GM19240 (cell line): ENCODE measurements around the gene BRD7.
"Not testable (repeated sequence)": the region's sequence is repeated elsewhere in the genome, so short reads cannot be mapped to it uniquely, and the experiment has no call there.

Experiments used
- DNase-seq: peaks from one replicate; pipeline ENCODE4 v3.0.0; 2011; ENCODE audit warnings: low spot score; ENCODE audit not compliant: insufficient read length

BRD7 gene

DNA sequence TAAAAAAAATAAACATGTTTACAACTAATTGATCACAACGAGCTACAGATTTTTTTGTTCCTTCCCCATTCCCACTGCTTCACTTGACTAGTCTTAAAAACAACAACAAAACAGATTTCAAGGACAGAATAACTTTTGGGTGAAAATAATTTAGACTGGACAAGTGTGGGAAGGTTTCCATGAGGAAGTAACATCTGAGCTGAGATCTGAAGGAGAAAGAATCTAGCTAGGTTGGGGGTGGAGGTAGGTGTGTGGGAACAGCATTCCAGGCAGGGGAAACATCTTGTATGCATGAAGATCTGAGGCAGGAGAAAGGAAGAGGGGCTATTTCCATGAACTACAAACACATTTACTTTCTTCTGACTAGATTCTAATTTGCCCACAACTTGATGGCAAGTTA is 9.2 kb downstream of the BRD7 start:
- DNase-seq, result no peak

DNA sequence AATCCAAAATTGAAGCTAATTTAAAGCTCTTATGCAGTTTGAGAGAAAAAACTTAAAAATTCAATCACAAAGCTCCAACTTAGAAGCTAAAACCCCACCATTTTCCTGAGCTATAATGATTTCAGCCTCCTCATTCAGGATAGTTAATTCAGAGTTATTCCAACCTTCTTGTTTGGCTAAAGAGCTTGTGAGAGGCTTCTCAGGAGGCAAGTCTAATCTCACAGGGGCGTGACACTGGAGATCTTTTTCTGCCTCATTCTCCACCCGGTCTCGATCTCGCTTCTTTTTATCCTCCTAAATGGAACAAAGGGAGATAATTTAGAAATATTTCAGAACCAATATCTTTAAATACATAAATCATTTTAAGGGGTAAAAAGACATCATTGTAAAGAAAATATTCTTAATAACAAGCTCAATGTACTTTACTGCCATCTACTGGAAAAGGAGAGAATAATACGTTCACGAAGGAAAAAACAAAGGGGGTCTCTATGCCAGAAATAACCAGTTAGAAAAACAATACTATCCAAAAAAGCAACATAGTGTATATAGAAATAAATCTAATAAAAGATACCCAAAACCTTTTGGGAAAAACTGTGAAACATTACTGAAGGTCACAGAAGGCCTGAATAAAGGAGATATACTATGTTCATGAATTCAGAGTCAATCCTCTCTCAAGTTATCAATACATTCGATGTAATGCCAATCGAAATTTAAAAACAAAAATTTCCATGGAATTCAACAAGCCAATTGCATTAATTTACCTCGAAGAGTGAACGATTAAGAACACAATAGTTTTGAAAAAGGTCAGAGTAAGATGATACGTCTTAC is 13.9 kb downstream of the BRD7 start:
- DNase-seq, result no peak

DNA sequence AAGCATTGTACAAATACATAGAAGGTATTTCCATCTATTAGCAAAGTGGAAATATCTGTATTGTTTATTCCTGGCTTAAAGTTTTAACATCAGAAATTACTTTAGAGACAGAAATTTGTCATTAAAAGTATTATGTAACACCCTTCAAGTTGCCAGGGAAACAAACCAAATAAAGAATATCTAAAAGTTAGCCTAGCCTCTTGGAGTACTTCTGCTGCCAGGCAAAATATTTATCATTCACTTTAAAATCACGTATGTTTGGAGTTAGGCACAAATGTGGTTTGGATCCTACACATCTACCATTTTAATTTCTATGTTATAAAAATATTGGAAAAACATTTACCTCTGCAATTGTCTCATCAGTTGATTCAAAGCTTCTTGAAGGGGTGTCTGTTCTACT is 14.7 kb downstream of the BRD7 start:
- no peak for DNase-seq

DNA sequence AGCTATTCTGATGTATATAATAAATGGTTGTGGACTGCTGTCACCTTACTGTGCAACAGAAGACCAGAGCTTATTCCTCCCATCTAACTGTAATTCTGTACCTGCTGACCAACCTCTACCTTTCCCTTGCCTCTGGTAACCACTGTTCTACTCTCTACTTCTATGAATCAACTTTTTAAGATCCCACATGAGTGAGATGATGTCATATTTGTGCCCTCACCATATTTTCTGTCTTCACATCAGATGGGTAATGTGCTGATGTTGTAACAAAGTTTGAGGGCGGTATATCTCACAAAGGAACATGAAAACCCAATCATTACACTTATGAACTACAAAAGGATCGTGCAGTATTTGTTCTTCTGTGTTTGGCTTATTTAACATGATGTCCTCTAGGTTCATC is 16.8 kb downstream of the BRD7 start:
- DNase-seq, result no peak

DNA sequence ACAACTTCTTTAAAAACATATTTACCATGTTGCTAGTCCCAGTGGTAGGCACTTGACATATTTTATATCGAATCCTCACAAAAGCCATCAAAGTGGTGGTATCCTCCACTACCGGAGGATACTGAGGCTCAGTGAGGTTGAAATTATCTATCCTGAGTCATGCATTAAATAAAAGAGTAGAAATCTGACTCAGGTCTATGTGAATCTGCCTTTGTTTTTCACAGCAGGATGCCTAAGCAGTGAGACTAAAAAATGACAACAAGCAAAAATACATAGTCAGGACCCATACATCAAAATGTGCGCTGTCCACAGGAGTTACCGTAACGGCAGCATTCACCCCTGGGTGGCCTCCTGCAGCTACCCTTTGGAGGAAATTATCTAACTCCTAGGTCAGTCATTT is 17.7 kb downstream of the BRD7 start:
- DNase-seq, result no peak

DNA sequence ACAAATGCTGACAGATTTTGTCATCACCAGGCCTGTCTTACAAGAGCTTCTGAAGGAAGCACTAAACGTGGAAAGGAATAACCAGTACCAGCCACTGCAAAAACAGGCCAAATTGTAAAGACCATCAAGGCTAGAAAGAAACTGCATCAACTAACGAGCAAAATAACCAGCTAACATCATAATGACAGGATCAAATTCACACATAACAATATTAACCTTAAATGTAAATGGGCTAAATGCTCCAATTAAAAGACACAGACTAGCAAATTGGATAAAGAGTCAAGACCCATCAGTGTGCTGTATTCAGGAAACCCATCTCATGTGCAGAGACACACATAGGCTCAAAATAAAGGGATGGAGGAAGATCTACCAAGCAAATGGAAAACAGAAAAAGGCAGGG is 23.6 kb downstream of the BRD7 start:
- not testable (repeated sequence) for DNase-seq

DNA sequence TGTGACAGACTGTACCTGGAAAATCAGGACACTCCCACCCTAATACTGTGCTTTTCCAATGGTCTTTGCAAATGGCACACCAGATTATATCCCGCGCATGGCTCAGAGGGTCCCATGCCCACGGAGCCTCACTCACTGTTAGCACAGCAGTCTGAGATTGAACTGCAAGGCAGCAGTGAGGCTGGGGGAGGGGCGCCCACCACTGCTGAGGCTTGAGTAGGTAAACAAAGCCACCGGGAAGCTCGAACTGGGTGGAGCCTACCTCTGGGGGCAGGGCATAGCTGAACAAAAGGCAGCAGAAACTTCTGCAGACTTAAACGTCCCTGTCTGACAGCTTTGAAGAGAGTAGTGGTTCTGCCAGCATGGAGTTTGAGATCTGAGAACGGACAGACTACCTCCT is 25.2 kb downstream of the BRD7 start:
- not testable (repeated sequence) for DNase-seq

DNA sequence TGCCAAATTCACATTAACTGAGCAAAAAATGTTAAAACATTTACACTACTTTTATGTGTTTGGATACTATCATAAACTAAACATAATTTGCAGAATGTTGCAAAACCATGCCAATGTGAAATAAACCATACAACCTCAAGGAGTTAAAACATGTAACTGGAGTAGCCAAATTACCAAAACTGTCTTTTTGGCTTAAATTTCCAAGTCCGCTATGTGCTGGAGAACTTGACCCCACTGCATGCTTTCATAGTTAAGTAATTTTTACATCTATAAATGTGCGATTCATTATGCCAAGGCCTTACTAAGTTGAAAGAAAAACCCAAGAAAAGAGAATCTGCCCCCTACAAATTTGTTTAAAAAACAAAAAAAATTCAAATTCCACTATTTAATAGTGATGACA is 28.2 kb downstream of the BRD7 start:
- no peak for DNase-seq

DNA sequence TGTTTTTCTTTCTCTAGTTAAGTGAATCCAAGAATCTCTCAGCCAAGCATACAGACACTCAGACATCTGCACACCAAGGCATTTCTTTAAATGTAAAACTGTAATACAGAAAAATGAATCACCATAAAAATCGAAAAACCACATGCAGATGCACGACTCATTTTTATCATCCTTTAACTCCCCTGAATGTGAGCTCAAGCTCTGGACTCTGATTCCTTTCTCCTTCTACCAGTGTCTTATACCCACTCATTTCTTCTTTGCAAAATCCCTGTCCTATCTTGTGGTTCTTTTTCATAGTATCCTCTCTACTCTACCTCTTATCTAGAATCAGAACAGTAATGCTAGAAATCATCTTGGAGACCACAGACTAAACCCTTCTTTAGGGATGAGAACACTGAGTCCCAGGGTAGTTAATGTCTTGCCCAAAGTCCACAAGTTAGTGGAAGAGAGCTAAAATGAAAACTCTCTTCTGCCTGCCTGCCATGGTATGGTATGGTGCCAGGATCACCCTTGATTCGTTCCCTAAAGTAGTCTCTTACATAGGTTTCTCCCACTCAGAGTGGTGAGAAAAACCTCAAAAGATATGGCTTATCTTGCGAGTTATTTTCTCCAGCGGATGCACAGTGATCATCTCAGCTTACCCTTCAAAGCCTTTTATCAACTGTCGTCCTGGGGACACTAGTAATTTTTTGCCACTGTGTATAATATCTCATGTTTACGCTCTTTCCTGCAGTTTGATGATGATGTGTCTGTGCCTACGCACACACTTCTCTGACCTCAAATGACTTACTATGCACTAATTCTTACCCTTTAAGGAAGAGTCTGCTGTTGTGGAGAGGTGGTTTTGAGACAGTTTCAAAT is 30.2 kb downstream of the BRD7 start:
- DNase-seq, result no peak

DNA sequence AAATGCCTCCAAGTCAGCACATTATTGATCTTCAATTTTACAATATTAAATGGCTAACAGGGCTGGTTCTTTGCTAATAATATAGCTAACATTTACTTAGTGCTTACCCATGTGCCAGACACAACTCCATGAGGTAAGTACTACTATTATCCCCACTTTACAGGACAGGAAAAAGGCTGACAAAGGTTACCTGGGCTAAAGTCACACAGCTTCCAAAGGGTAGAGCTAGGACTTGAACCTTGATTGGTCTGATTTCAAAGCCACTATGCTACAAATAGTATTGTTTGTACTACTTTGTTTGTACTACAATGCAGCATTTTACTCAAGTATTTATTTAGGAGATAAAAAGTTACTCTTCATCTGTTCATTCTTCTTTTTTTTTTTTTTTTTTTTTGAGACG is 31.9 kb downstream of the BRD7 start:
- DNase-seq, result no peak

DNA sequence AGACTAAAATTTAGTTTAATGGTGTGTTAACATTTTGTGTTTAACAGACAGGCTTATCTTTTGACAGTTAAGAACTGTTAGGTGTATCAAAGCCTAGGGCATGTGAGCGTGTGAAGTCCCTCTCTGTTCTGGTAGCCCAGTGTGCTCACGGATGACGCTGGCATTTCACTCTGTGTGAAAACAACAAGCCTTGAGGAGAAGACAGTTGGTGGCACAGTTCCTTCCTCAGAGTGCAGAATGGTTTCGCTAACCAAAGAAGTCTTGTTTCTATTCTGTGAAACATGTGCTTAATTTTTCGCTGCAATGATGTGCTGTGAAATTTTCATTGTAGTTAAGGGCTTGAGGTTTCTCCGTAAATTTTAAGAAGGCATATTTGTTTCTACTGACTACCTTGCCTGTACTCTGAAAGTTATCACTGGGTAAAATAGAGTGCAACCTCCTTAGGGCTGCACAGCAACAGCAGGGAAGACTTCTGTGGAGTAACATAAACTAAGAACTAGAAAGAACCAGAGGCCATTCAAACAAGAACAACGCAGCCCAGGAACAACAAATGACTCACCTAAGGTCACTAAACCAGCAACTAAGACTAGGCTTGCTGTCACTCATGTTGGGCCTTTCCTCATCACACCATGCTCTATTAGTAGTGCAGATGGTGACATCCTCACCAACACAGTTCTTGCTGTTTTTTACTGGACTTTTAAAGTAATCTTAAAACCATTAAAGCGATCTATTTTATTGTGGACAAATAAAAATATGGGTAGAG is 33.4 kb downstream of the BRD7 start:
- DNase-seq, result no peak

DNA sequence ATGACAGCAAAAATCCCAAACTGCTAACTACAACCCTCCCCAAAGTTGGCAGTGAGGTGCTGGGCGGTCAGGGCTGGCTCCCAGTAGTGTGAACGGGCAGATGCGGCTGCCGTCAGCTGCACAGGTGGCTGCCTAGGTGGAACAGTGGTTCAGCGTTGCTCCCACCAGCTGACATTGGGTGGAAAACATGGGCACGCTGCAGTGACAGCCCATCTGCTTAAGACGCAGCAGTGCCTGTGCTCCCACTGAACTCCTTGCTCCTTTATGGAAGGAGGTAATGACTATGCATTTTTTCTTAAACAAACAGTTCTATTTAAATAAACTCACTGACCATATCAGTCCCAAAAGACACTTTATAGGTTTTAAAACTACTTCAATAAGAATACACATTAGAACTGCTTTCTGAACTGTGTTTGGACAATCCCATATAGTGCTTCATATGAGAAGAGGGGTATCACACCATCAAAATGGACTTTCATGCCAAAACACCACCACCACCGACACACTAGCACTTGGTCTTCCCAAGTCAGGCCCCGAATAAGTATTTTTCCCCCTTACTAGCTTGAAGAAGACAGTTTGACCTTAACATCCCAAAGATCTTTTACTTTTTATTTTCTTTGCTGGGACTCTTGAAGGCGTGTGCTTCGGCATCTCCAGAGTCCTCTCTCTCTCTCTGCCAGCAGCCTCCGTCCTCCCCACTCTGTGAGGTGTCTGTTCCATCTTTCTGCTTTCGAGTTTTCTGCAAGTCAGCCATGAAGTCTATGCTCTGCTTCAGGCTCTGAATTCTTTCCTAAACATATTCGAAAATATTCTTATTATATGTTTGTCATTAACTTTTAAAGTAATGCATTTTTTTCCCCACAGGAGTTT is 34.4 kb downstream of the BRD7 start:
- no peak for DNase-seq

DNA sequence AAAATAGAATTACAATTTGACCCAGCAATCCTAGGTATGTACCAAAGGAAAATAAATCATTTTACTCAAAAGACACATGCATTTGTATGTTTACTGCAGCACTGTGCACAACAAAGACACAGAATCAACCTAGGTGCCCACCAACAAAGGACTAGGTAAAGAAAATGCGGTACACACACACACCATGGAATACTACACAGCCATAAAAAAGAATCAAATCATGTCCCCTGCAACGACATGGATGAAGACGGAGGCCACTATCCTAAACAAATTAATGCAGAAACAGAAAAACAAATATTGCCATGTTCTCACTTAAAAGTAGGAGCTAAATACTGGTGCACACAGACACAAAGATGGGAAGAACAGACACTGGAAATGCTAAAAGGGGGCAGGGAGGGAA is 36.2 kb downstream of the BRD7 start:
- no peak for DNase-seq

DNA sequence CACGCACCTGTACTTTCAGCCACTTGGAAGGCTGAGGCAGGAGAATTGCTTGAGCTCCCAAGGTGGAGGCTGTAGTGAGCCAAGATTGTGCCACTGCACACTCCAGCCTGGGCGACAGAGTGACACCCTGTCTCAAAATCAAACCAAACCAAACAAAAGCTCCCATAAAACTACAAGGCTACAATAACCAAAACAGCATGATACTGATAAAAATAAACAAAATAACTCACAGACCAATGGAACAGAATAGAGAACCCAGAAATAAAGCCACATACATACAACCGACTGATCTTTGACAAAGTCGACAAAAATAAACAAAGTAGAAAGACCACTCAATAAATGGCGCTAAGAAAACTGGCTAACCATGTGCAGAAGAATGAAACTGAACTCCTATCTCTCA is 37.2 kb downstream of the BRD7 start:
- no peak for DNase-seq

DNA sequence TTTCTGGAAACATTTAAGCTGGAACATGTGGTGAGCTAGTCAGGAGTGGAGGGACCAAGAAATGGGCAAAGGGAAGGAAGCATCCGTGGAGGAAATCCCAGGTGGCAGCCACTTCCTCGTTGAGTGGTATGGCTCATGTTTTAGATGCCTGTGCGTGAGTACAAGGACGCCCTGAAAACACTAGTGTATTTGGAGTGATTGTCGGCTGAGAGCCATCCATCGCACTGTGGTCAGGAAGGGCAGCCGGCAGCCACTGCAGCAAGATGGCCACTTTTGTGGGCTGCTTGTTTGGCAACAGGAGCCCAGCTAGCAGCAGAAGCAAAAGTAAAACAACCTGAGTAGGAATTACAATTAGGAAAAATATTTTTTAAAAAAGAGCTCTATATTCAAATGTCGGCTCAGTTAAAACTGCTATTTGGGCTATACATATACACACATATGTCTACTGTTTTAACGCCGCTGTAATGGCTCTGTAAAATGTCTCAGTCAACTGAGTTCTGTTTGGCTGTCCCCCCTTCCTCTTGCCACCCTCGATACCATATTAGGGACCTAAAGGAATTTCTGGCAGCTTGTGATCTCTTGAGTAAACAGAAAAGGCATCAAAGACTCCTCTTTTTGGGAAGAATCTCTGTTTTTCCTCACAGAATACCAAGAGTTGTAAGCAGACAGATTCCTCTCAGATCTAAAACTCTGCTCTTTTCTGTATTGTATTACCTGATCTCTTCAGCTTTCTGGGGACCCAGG is 39.2 kb downstream of the BRD7 start:
- no peak for DNase-seq

DNA sequence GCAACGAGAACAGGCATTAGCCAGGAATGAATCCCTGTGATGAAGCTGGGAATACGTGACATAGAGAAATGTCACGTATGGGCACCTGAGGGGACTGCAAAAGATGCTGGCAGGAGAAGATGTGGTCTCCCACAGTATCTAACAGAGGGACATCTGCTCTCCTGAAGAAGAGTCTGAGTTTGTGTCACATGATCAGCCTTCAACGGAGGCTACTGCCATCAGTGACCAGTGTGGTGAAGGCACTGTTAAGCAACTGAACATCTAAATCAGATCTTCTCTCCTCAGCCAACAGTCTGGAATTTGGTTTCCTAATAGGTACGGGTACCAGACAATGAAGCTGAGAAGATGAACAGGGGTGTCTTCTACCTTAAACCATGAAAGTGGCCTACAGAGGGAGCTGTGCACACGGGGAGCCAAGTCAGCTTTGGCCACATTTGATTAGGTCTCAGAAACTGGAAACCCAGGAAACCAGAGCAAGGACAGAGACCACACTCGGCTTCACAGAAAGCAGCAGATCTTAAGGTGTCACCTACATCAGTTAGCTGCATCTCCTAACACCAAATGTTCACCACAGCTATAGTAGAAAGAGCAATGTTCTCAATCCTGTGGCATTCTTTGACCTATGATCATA is 41.8 kb downstream of the BRD7 start:
- DNase-seq, result no peak

DNA sequence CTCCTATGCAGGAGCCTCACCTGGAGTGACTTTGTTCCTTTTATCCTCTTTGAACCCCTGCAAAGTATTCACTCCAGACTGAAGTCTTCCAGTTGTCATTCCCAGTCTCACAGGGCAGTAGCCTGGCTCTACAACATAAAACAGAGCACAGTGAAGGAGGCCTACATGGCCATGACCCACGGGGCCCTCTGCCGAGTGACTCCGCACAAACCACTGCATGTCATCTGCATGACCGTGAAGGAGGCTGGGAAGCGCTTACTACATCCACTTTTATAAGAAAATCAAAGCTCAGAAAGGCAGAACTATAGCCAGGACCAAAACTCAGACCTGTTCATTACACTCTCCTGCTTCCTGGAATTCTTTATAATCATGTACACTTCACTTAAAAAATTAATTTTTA is 42.5 kb downstream of the BRD7 start:
- no peak for DNase-seq

DNA sequence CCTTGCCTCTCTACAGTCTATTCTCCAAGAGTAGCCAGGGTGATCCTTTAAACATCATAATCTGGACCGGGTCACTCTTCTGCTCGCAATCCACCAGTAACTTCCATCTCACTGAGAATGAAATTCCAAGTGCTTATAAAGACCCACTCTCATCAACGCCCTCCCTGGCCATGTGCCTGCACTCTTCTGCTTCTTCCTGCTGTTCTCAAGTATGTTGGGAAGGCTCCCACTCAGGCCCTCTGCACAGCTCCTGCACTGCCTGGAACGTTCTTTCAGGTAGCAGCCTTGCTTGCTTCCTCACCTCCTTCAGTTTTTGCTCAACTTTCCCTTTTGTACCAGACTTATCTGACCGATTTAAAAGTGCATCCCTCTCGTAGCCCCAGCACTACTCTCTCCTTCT is 44.4 kb downstream of the BRD7 start:
- DNase-seq, result no peak

DNA sequence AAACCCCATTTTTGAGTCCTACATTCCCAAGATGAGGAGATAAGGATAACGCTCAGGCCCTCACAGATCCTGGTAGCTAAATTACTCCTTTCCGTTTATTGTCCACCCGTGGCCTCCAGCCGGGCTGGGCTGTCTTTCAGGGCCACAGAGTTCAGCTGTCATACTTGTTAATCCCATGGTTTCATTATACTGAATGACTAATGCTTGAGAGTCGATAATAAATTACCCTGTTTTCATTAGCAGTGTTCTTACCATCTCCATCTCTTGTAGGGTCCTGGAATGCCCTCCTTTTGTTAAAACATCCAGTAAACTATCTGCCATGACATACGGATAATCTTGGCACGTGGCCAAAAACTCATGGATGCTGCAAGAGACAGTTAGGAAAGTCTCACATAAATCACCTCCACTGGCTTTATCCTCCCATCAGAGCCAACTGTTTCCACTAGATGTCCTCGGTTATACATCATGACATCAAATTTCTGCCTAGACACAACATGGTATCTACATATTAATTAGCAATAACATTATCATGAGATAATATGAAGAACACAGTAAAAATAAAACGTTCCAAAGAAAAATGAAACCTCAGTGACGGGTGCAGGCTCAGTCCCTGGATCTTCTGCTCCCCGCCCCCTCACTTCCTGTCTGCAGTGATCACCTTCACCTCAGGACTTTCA is 45.3 kb downstream of the BRD7 start:
- DNase-seq, result no peak
